Measurements from ENCODE around the gene TEN1. TPM values are rescaled to one million over a fixed set of nuclear protein-coding genes. Genes with fewer than 3 reads are reported as not detected.

Gene TEN1
- total and polyA plus RNA-seq, 2 of the 4 experiments (the other 2 are of a cell fraction), result 14.7 to 17.9 TPM

DNA sequence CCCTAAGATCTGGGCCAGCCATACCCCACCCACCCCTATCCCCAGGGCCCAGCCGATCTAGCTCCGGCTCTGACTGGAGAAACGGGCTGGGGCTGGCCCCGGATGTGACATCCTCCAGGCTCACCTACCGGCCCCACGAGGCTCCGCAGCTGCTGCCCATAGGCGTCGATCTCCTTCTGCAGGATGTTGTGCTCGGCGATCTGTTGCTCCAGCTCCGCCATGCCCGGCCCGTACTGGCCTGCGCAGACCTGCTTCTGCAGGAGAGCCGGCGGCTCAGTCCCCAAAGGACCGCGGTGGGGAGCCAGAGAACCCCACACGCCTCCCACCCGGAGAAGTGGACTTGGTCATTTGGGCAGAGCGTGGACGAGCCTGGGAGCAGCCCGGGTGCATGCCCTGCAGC, 43.2 kb downstream of the TEN1 start:
- Histone ChIP-seq H3K9me3 (ENCODE audit: control insufficient read depth, insufficient read depth, low read length) (no peaks in the 10 kb centered on the region), H2AK9ac (replicated peaks; ENCODE audit: low read depth, low read length, poor library complexity) (no peak overlapping the region), H4K8ac (ENCODE audit: low read depth in 2 of 2, low read length in 2 of 2) (no peak overlapping the region), H3K14ac (replicated peaks; ENCODE audit: low read depth, low read length) (no peak overlapping the region), H2AFZ (replicated peaks; ENCODE audit: low read length, poor library complexity) (no peak overlapping the region), H4K91ac (ENCODE audit: insufficient read depth, low read depth, low read length) (no peak overlapping the region), H2BK120ac (ENCODE audit: low read depth, low read length) (no peak overlapping the region), H3K9me1 (ENCODE audit: insufficient read depth, low read length) (no peaks in the 10 kb centered on the region), H4K5ac (ENCODE audit: low read depth, low read length) (no peak overlapping the region), H3K56ac (ENCODE audit: extremely low read depth, insufficient read depth, low read length) (no peak overlapping the region), H2AK5ac (ENCODE audit: low read depth, low read length) (no peak overlapping the region), H3K4me3 (ENCODE audit: insufficient read depth, low read depth, low read length) (no peak overlapping the region), H3K9ac (ENCODE audit: low read depth, low read length) (no peak overlapping the region), H2BK5ac (ENCODE audit: low read depth, low read length, poor library complexity, severe bottlenecking) (no peak overlapping the region), H3K4me1 (ENCODE audit: control insufficient read depth, insufficient read depth, low read length) (no peaks in the 10 kb centered on the region), H3K79me1 (ENCODE audit: low read depth in 1 of 2, low read length in 2 of 2) (no peaks in the 10 kb centered on the region), H4K20me1 (ENCODE audit: insufficient read depth, low read length) (no peaks in the 10 kb centered on the region), H3K18ac (ENCODE audit: low read depth, low read length) (no peak overlapping the region), H2BK15ac (ENCODE audit: low read depth, low read length) (no peak overlapping the region), H2BK20ac (ENCODE audit: low read depth, low read length) (no peak overlapping the region), H3K23ac (ENCODE audit: low read depth, low read length) (no peak overlapping the region), H3K27me3 (ENCODE audit: control insufficient read depth, insufficient read depth, low read length) (peaks cover 23% of the 10 kb centered on the region), H3K4ac (ENCODE audit: low read depth, low read length) (no peak overlapping the region), H3K4me2 (ENCODE audit: low read depth, low read length) (no peak overlapping the region), H3K27ac (ENCODE audit: insufficient read depth, low read length) (no peak overlapping the region), H3K36me3 (ENCODE audit: control insufficient read depth, insufficient read depth, low read length) (no peaks in the 10 kb centered on the region)
- no peak for ATAC-seq (ENCODE audit: low read depth)
- no TSS peak for BruUV-seq (replicated peaks)
- ChIA-PET CTCF (no interaction called here), POLR2A (ENCODE audit: unreplicated experiment) (interaction anchor here (0.6 kb wide), 1 partner anchor 20 kb away, joined by 3 read pairs; no protein-coding TSS in a partner anchor)
- DNase-seq, result no peak
- TF ChIP-seq RAD21 (IDR thresholded peaks at IDR 0.05; ENCODE audit: low read length), result no peak
- TF ChIP-seq ELK1 (IDR thresholded peaks at IDR 0.05; ENCODE audit: borderline replicate concordance, low read depth, low read length), result no peak
- TF ChIP-seq RCOR1 (IDR thresholded peaks at IDR 0.05; ENCODE audit: insufficient replicate concordance, low read length), result no peak
- dilution Hi-C loops (cut with HindIII; ENCODE audit: low sequenced_read_pairs, unreplicated experiment) (no loop called here), in situ Hi-C loops (cut with MboI; ENCODE audit: low sequenced_read_pairs) (no loop called here), intact Hi-C loops (cut with micrococcal nuclease) (no loop called here)
- WGBS, 2 experiments (ENCODE audit: extremely low coverage in 2 of 2, insufficient read length in 1 of 2), result 75% methylated on average over 17 of the region's 24 CpGs; no CpG with 5 or more reads in 1 of the 2 experiments
